Amygdala (tissue), 56 donors: ENCODE data around the gene ARHGAP28.

Source experiments
- DNase-seq, 56 donors: peaks; one replicate each; lab custom pipeline; 2025; lab: John Stamatoyannopoulos, UW

Gene ARHGAP28

GRCh38 chr18:6759579-6759978 lies 30.1 kb downstream of the ARHGAP28 start:
- DNase-seq = no peak

GRCh38 chr18:6763524-6763923 lies 34.0 kb downstream of the ARHGAP28 start:
- DNase-seq = no peak

GRCh38 chr18:6764382-6764781 lies 34.9 kb downstream of the ARHGAP28 start:
- no peak for DNase-seq

- no peak for DNase-seq
Observed at GRCh38 chr18:6773777-6774176, 44.3 kb downstream of the ARHGAP28 start.

GRCh38 chr18:6775237-6775636 lies 45.7 kb downstream of the ARHGAP28 start:
- DNase-seq = no peak

- no peak for DNase-seq
Observed at GRCh38 chr18:6775702-6776101, 46.2 kb downstream of the ARHGAP28 start.

GRCh38 chr18:6776188-6776587 lies 46.7 kb downstream of the ARHGAP28 start:
- DNase-seq = no peak

- no peak for DNase-seq
Observed at GRCh38 chr18:6777509-6777908, 48.0 kb downstream of the ARHGAP28 start.

GRCh38 chr18:6778459-6779247 lies 49.1 kb downstream of the ARHGAP28 start:
- no peak for DNase-seq

- peak in 1 of 56 donors; percentile 1 for DNase-seq
Observed at GRCh38 chr18:6781142-6781714, 51.7 kb downstream of the ARHGAP28 start.

- no peak for DNase-seq
Observed at GRCh38 chr18:6781796-6782195, 52.3 kb downstream of the ARHGAP28 start.

GRCh38 chr18:6782861-6783260 lies 53.3 kb downstream of the ARHGAP28 start:
- no peak for DNase-seq

GRCh38 chr18:6784046-6784445 lies 54.5 kb downstream of the ARHGAP28 start:
- DNase-seq = no peak

- no peak for DNase-seq
Observed at GRCh38 chr18:6785001-6785400, 55.5 kb downstream of the ARHGAP28 start.

- no peak for DNase-seq
Observed at GRCh38 chr18:6785411-6785810, 55.9 kb downstream of the ARHGAP28 start.

GRCh38 chr18:6792391-6792790 lies 62.9 kb downstream of the ARHGAP28 start:
- DNase-seq = no peak

GRCh38 chr18:6793455-6793854 lies 63.9 kb downstream of the ARHGAP28 start:
- DNase-seq = no peak

GRCh38 chr18:6793986-6794385 lies 64.5 kb downstream of the ARHGAP28 start:
- no peak for DNase-seq

GRCh38 chr18:6795307-6795706 lies 65.8 kb downstream of the ARHGAP28 start:
- DNase-seq = no peak

- DNase-seq = no peak
Observed at GRCh38 chr18:6796511-6796910, 67.0 kb downstream of the ARHGAP28 start.

GRCh38 chr18:6797171-6797570 lies 67.7 kb downstream of the ARHGAP28 start:
- DNase-seq = no peak

GRCh38 chr18:6798896-6799295 lies 69.4 kb downstream of the ARHGAP28 start:
- DNase-seq = no peak
